ENCODE data around the gene METTL27.

Gene METTL27

GRCh38 chr7:73876361-73876760 lies 34.0 kb upstream of the METTL27 start:
- TF ChIP-seq CTCF (IDR thresholded peaks at IDR 0.05; ENCODE audit: extremely low read depth, missing control alignments): no peak
- DNase-seq (ENCODE audit: low spot score): no peak

GRCh38 chr7:73872056-73872908 lies 30.0 kb upstream of the METTL27 start:
- no peak for TF ChIP-seq CTCF (IDR thresholded peaks at IDR 0.05; ENCODE audit: extremely low read depth, missing control alignments)
- no peak for DNase-seq (ENCODE audit: low spot score)

GRCh38 chr7:73871163-73872011 lies 29.1 kb upstream of the METTL27 start:
- no peak for DNase-seq (ENCODE audit: low spot score)
- no peak for TF ChIP-seq CTCF (IDR thresholded peaks at IDR 0.05; ENCODE audit: extremely low read depth, missing control alignments)

GRCh38 chr7:73870041-73870492 lies 27.8 kb upstream of the METTL27 start:
- TF ChIP-seq CTCF (IDR thresholded peaks at IDR 0.05; ENCODE audit: extremely low read depth, missing control alignments): no peak
- DNase-seq (ENCODE audit: low spot score): no peak

GRCh38 chr7:73869011-73869798 lies 26.9 kb upstream of the METTL27 start:
- DNase-seq (ENCODE audit: low spot score): no peak
- TF ChIP-seq CTCF (IDR thresholded peaks at IDR 0.05; ENCODE audit: extremely low read depth, missing control alignments): no peak

GRCh38 chr7:73866446-73866767 lies 24.1 kb upstream of the METTL27 start:
- no peak for DNase-seq (ENCODE audit: low spot score)

More at GRCh38 chr7:73866446-73866767, 24.1 kb upstream of the METTL27 start:
- no peak for TF ChIP-seq CTCF (IDR thresholded peaks at IDR 0.05; ENCODE audit: extremely low read depth, missing control alignments)

Measured in GM20000 (cell line).